ENCODE results near the gene TGIF2.

DNA sequence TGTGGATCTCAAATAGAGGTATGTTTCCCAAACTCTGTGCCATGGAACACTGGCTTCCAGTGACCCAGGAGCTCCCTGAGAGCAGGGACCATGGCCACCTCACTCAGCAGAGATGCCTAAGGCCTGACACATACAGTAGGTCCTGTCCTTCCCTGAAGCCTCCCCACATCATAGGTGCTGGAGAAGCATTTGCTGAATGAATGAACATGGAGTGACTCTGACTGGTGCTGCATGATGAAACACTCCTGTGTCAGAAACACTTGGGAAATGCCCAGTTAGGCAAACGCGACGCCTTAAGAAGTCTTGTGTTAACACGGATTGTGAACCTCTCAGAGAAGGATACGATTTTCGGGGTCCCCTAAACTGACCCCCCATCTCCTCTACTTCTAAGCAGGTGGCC is 58.2 kb downstream of the TGIF2 start:
- TF ChIP-seq, protein P1, sequence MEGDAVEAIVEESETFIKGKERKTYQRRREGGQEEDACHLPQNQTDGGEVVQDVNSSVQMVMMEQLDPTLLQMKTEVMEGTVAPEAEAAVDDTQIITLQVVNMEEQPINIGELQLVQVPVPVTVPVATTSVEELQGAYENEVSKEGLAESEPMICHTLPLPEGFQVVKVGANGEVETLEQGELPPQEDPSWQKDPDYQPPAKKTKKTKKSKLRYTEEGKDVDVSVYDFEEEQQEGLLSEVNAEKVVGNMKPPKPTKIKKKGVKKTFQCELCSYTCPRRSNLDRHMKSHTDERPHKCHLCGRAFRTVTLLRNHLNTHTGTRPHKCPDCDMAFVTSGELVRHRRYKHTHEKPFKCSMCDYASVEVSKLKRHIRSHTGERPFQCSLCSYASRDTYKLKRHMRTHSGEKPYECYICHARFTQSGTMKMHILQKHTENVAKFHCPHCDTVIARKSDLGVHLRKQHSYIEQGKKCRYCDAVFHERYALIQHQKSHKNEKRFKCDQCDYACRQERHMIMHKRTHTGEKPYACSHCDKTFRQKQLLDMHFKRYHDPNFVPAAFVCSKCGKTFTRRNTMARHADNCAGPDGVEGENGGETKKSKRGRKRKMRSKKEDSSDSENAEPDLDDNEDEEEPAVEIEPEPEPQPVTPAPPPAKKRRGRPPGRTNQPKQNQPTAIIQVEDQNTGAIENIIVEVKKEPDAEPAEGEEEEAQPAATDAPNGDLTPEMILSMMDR (IDR thresholded peaks at IDR 0.05), result no peak
- TF ChIP-seq POLR2A (IDR thresholded peaks at IDR 0.05), result no peak

All from lower leg skin (tissue), 3 donors.